Amniotic stem cell (primary cell): ENCODE measurements around the gene PSMD6.
A peak's percentile ranks its signal among the peaks of the same experiment; 100 is the strongest.

Experiments
- DNase-seq: peaks from one replicate; lab custom pipeline; 2025; lab: John Stamatoyannopoulos, UW

Gene PSMD6

DNA sequence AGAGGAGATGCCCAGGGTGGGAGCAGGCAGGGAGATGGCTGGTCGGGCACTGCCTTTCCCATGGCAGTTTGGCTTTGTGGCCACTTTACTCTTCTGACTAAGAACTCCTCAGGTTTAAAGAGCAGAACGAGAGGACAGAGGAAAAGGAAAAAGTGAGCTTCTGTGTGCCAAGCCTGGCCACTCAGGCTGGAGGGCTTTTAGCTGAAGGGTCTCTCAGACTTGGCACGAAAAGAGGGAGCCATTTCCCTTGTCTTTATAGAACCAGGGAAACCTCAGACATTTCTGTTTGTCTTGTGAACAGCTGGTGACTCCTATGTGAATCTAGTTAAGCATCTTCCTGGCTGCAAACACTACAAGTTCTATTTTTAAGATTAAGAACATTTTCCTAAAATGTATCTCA is 23.3 kb upstream of the PSMD6 start:
- DNase-seq, result no peak

GRCh38 chr3:64042952-64043351 is 19.7 kb upstream of the PSMD6 start:
- DNase-seq, result no peak

GRCh38 chr3:64039981-64040733 is 16.9 kb upstream of the PSMD6 start:
- no peak for DNase-seq

DNA sequence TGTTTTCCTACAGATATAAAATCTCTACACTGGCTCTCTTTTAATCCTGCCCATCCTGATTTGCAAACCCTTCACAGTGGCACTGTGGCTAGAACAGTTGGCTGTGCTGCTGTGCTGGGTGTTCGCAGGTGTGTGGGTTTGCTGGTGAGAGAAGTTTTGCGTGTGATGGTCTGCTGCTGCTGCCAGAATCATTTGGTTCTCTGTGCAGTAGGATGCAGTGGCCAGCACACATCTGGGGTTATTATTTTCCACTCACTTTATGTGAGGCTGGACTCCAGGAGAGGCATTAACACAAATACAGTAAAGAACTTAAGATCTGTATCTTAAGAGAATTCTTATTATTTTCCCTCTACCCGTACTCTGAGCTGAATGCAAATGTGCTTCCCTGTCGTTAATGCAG is 16.0 kb upstream of the PSMD6 start:
- DNase-seq, result no peak

GRCh38 chr3:64038253-64038767 is 15.0 kb upstream of the PSMD6 start:
- DNase-seq, result no peak

DNA sequence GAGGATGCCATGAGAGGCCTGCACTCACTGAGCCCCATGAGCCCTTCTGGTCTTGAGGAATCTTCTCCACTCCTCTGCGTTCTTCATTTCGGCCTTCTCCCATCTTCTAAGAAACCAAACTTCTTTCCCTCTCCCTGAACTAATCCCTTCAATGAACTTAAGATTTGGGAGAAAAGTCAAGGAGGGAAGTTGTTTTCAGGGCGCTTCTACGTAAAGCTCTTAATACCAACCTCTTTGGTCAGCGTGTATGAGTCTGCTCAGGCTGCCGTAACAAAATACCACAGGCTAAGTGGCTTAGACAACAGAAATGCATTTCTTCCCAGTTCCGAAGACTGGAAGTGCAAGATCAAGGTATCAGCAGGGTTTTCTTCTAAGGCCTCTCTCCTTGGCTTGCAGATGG is 13.8 kb upstream of the PSMD6 start:
- DNase-seq, result no peak

GRCh38 chr3:64033069-64033468 is 9.8 kb upstream of the PSMD6 start:
- DNase-seq, result no peak

DNA sequence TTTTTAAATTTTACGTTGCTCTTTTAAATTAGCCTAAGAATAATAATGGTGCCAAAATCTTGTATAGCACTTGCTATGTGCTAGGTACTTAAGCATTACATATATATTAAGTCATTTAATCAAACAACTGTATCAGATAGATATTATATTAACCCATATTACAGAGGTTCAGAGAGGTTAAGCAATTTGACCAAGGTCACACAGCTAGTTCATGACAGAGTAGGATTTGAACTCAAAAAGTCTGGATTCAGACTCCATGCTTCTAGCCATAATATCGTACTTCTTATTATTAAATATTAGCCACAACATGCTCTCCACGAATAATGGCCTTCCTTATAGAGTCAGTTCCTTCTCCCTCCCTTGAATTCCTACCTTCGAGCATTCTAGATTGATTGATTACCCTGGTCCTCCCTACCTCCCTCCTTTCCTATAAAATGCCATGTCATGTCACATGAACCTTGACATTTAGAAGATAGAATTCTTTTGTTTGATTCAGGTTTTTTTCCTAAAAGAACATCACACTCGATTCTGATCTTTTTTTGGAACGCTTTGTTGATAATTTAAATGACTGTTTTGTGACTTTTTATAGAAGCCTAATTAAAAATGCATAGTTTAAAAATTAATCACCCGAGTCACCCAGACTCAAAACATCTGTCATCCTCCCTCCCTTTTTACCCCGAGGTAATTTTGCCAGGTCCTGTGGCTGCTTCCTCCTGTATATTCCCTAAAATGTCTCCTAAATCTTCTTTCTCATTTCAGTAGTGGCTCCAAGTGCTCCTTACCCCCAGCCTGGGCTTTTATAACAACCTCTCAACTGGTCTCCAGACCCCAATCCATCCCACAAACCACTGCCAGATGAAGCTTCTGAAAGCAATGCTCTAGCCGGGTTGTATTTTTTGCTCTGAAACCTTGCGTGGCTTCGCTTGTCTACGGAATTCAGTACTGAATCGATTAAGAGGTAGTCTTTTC is 8.5 kb upstream of the PSMD6 start:
- DNase-seq, result no peak

DNA sequence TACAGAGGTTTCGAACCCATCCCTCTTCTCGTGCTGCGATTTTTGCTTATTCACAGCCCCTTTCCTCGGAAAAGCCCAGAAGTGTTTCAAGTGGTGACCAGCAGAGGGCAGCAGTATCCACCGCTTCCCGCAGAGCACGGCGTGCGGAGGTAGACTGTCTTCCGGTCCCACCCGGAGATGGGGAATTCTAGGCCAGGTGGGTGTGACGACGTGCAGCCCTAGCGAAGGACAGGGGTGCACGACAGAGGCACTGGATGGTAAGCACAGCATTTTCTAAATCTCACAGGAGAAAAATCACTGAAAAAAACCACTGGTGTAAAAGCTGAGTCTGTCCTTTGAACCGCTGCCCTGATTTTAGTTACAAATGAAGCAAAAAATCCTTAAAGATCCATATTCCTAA is 7.4 kb upstream of the PSMD6 start:
- DNase-seq, result no peak

DNA sequence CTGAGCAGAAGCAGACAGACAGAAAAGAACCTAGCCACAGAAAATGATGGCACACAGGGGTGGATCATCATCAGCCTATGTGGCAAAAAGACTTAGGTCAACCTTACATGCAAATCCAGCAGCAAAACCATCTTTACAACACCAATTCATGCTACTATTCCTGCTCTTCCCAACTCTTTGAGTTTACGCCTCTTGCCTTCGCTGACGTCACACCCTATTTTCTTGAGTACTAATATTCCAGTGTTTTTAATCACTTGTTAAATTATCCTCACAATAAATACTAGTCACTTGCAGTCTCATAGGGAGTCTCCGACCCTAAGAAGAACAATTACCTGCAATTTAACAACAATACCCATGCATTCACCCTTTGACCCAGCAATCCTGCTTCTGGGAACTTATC is 6.0 kb upstream of the PSMD6 start:
- no peak for DNase-seq

DNA sequence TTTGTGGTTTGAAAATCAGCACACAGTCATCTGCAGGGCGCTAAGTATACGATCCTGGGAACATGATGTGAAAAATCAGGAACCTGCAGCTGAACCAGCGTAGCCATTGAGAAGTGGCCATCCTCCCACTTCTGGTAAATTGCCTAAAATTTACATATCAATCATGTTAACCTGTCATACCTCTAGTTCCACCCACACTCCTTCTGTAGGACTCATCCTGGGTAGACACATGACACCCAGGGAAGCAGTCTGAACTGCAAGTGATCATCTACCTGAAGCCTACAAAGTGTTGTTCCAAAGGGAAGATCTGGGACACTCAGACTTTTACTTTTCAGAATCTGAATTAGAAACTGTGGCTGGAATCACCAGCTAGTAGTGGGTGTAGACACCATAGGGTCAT is 5.5 kb upstream of the PSMD6 start:
- DNase-seq, result no peak

DNA sequence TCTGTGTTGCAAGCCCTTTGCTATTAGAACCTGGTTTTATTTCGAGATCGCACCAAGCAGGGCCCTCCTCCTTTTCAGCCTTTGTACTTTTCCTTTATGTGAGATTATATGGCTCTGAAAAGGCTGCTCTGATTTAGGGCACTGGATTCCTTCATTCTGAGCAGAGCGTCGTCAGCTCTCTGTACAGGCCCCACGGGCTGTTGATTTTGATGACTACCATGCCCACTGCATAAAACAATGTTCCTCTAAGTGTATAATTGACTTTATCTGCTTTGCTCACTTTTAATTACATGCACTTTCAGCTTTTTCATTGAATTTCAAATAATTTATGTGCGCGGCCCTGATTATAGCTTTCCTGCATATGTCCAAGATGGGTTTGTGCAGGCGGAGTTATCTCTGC is 4.4 kb upstream of the PSMD6 start:
- DNase-seq, result no peak

DNA sequence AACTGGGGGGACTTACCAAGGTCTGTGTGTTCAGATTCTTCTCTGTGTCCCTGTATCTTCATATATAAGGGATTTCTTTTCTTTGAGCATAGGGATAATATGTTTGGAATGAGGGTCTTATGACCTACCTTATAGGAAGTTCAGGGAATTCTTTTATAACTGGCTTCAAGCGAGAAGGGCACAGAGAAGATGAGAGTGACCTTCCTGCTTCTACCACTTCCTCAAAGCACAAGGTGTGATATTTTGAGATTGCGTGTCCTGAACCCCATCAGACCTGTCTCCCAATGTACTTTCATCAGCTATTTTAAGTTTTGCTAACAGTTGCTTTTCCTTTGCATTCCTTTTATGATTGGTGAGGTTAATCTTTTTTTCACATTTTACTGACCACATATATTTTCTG is 3.1 kb upstream of the PSMD6 start:
- no peak for DNase-seq

DNA sequence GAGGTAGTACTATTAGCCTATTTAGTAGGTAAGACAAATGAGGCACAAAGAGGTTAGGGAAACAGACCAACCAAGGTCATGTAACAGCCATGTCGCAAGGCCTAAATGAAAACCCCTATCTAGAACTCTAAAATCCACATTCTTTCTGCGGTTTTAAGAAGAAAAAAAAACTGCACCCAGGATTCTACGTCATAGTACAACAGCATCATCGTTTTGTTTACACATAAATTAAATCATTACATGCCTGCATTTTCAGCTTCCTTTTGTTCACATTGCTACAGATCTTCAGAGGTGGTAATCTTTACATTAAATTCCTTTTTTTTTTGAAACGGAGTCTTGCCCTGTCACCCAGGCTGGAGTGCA is 548 bp upstream of the PSMD6 start:
- no peak for DNase-seq

DNA sequence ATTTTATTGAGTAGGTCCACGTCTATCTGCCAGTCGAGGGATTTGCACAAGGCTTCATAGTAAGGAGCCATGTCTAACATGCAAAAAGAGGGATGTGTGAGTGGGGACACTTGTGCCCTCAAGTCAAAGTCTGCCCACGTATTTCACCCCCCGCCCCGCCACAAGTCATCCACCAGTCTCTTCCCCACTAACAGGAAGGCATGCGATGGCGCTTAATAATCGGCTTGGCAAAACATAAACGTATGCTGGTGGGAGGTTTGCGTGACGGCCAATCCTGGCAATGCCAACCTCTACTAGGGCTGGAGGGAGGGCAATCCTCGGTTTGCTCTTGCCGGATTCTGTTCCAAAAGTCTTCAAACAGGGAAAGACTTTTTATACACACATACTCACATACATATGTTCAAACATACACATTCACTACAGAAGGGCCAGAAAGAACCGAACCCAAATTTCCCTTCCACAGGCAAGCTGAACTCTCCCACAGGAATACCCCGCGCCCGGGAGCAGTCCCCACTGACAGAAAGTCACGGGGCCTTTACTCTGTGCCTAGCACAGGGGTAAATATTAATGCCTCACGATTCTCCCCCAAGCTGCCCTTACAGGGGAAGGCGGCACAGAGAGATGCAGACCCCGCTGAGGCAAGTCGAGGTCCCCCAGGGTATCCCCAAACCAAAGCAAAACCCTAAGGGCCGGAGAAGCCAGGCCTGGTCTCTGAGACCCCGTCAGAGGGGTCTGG is 675 bp downstream of the PSMD6 start:
- no peak for DNase-seq

DNA sequence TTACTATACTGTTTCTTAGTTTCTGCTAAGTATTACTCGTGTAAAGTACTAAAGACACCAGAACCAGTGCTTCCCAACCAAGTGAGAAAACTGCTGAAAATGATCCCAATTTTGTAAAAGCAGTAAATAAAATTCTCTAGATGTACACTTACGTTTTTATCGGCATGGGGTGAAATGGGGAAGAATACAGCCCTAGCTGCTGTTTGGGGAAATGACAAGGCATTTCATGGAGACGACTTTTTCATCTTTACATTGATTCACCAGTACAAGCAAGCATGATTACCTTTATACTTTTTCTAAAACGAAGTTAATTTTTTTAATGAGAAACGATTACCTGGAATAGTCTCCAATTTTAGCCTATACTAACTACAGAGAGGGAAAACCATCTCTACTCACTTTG is 1.4 kb downstream of the PSMD6 start:
- no peak for DNase-seq

DNA sequence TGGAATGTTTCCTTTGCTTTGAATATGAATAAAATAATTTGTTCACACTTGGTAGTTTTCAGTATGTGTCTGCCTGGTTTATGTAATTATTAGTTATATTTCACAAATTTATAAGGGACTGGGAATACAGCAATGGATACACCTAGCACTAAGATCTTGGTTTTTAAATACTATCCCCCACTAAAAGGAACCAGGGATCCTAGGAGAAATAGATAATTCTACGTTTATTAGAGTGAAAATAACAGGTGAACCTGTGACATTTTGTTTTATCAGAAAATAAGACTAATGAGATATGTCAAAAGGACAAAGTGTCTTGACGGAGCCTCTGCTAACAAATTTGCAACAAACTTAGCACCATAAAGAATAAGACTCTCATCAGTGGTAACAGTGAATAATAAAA is 3.4 kb downstream of the PSMD6 start:
- no peak for DNase-seq

- DNase-seq, result no peak
These were observed 4.0 kb downstream of the PSMD6 start for GRCh38 chr3:64019271-64019670.

- no peak for DNase-seq
These were observed 6.2 kb downstream of the PSMD6 start for GRCh38 chr3:64016941-64017620.

GRCh38 chr3:64011685-64012084 is 11.6 kb downstream of the PSMD6 start:
- DNase-seq, result peak; percentile 38

DNA sequence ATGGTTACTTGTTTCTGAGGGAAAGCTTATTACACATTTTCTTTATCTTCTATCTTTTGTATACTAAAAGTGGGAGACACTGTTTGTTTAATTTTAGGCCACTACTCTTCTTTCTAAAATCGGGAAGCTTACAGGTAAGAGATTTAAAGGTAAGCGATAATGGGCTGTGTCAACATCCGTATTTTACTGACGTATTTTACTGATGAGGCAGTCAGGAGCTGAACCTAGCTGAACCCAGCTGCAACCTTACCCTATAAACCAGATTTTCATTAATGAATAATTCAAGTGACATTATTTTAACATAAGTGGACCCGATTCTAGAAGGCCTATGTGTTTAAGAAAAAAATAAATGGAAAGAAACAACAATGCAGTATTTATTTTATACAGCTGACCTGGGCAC is 13.1 kb downstream of the PSMD6 start:
- no peak for DNase-seq

GRCh38 chr3:64009528-64009927 is 13.8 kb downstream of the PSMD6 start:
- no peak for DNase-seq
